ENCODE results near the gene LMO3.

GRCh38 chr12:16610001-16610585, 4.1 kb upstream of the LMO3 start:
- TF ChIP-seq, protein P1, sequence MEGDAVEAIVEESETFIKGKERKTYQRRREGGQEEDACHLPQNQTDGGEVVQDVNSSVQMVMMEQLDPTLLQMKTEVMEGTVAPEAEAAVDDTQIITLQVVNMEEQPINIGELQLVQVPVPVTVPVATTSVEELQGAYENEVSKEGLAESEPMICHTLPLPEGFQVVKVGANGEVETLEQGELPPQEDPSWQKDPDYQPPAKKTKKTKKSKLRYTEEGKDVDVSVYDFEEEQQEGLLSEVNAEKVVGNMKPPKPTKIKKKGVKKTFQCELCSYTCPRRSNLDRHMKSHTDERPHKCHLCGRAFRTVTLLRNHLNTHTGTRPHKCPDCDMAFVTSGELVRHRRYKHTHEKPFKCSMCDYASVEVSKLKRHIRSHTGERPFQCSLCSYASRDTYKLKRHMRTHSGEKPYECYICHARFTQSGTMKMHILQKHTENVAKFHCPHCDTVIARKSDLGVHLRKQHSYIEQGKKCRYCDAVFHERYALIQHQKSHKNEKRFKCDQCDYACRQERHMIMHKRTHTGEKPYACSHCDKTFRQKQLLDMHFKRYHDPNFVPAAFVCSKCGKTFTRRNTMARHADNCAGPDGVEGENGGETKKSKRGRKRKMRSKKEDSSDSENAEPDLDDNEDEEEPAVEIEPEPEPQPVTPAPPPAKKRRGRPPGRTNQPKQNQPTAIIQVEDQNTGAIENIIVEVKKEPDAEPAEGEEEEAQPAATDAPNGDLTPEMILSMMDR (conservative IDR thresholded peaks at IDR 0.05) = no peak
- TF ChIP-seq EZH2 (IDR thresholded peaks at IDR 0.05; ENCODE audit: low read depth) = no peak
